Measurements from ENCODE around the gene DNAJC8. TPM values are rescaled to one million over a fixed set of nuclear protein-coding genes. Genes with fewer than 3 reads are reported as not detected.
A peak's percentile ranks its signal among the peaks of the same experiment; 100 is the strongest.

Gene DNAJC8
- total RNA-seq, 4 donors from 2014 or later = 27.4 to 55.1 (median 48.9) TPM

- Histone ChIP-seq H3K36me3 (peaks cover 0 to 20% (median 0%) of the 10 kb centered on the region in 3 donors), H3K27me3 (no peaks in the 10 kb centered on the region), H3K4me3 (peak overlapping the region in 1 of 4 donors; percentile 29), H3K27ac (peak overlapping the region in 3 of 4 donors; percentile 23 to 62 (median 49)), H3K4me1 (peaks cover 10 to 76% (median 18%) of the 10 kb centered on the region in 3 donors), H3K9me3 (no peaks in the 10 kb centered on the region)
- DNase-seq = no peak
- WGBS, 2 donors = 54 to 62% methylated on average over 10 of the region's 10 CpGs
- intact Hi-C loops (cut with DNase I) = no loop called here
- TF ChIP-seq POLR2A (IDR thresholded peaks at IDR 0.05) (no peak), CTCF (IDR thresholded peaks at IDR 0.05) (no peak)
Observed at GRCh38 chr1:28241638-28242241, 8.9 kb upstream of the DNAJC8 start.

- intact Hi-C loops (cut with DNase I) = no loop called here
Observed at GRCh38 chr1:28240024-28240423, 7.2 kb upstream of the DNAJC8 start.

GRCh38 chr1:28239004-28239403 is 6.2 kb upstream of the DNAJC8 start:
- no peaks in the 10 kb centered on the region for H3K9me3 ChIP-seq
- TF ChIP-seq POLR2A (IDR thresholded peaks at IDR 0.05) (no peak), CTCF (IDR thresholded peaks at IDR 0.05) (no peak)
- H3K36me3 ChIP-seq = peaks cover 0 to 20% (median 0%) of the 10 kb centered on the region in 3 donors
- no peaks in the 10 kb centered on the region for H3K27me3 ChIP-seq
- 41 to 49% methylated on average over 2 of the region's 2 CpGs for WGBS, 2 donors
- intact Hi-C loops (cut with DNase I) = no loop called here
- peak overlapping the region in 1 of 4 donors; percentile 1 for H3K27ac ChIP-seq
- no peak overlapping the region for H3K4me3 ChIP-seq
- peaks cover 11 to 64% (median 19%) of the 10 kb centered on the region in 3 donors for H3K4me1 ChIP-seq
- DNase-seq = no peak

More at GRCh38 chr1:28240024-28240423, 7.2 kb upstream of the DNAJC8 start:
- peaks cover 16 to 70% (median 23%) of the 10 kb centered on the region in 3 donors for H3K4me1 ChIP-seq
- WGBS, 2 donors = 91% methylated on average over 4 of the region's 4 CpGs
- TF ChIP-seq POLR2A (IDR thresholded peaks at IDR 0.05) = no peak
- TF ChIP-seq CTCF (IDR thresholded peaks at IDR 0.05) = no peak
- no peak overlapping the region for H3K4me3 ChIP-seq
- H3K27me3 ChIP-seq = no peaks in the 10 kb centered on the region
- no peak for DNase-seq
- peak overlapping the region in 1 of 4 donors; percentile 1 for H3K27ac ChIP-seq
- peaks cover 0 to 20% (median 0%) of the 10 kb centered on the region in 3 donors for H3K36me3 ChIP-seq
- H3K9me3 ChIP-seq = no peaks in the 10 kb centered on the region

- H3K36me3 ChIP-seq = peaks cover 0 to 20% (median 0%) of the 10 kb centered on the region in 3 donors
- no peak for TF ChIP-seq CTCF (IDR thresholded peaks at IDR 0.05)
- no peak for TF ChIP-seq POLR2A (IDR thresholded peaks at IDR 0.05)
- peaks cover 21 to 58% (median 23%) of the 10 kb centered on the region in 3 donors for H3K4me1 ChIP-seq
- H3K9me3 ChIP-seq = no peaks in the 10 kb centered on the region
- H3K27ac ChIP-seq = peak overlapping the region; percentile 90 to 95 (median 92)
- intact Hi-C loops (cut with DNase I) = no loop called here
- 10 to 13% methylated on average over 18 to 19 of the region's 20 CpGs for WGBS, 2 donors
- DNase-seq = no peak
- H3K27me3 ChIP-seq = no peaks in the 10 kb centered on the region
- H3K4me3 ChIP-seq = peak overlapping the region; percentile 86 to 97 (median 92)
Observed at GRCh38 chr1:28236656-28237322, 4.0 kb upstream of the DNAJC8 start.
